Thyroid gland (tissue), 4 donors: ENCODE results near the gene ZNF557.
"Not testable (repeated sequence)": the region's sequence is repeated elsewhere in the genome, so short reads cannot be mapped to it uniquely, and the experiment has no call there.

Source experiments
- CTCF ChIP-seq, 6 experiments: fragments of 200-600 bp in 3 of 6; fragments of 450-650 bp in 3 of 6; sonication (generic) in 3 of 6; IDR thresholded peaks; one replicate each; pipeline ENCODE4 v1.5.1; 2016 to 2019; ENCODE audit warnings: antibody characterized with exemption in 6 of 6, mild to moderate bottlenecking in 2 of 6, inconsistent platforms in 1 of 6, moderate library complexity in 1 of 6
- POLR2A ChIP-seq, 2 donors: fragments of 450-650 bp; IDR thresholded peaks; one replicate each; pipeline ENCODE4 v1.6.1; 2017; ENCODE audit warnings: antibody characterized with exemption in 2 of 2, mild to moderate bottlenecking in 2 of 2, moderate library complexity in 1 of 2

GRCh38 chr19:7051421-7051820 lies 18.1 kb upstream of the ZNF557 start:
- not testable (repeated sequence) for TF ChIP-seq POLR2A, CTCF (IDR thresholded peaks at IDR 0.05)
